SK-N-SH (cell line): ENCODE results near the gene PGM2L1. TPM values are rescaled to one million over a fixed set of nuclear protein-coding genes. Genes with fewer than 3 reads are reported as not detected.

Source experiments
- CTCF ChIA-PET: fragments of 300-600, 350-600 bp; formaldehyde crosslinking; extraction: SDS; loops from one replicate; lab custom pipeline; 2021; lab: Yijun Ruan, JAX
- POLR2A ChIA-PET: fragments of 350-600 bp; sonication (Branson Sonifier 250); formaldehyde crosslinking; extraction: SDS; loops from one replicate; lab custom pipeline; 2020; ENCODE audit warnings: antibody characterized with exemption, inconsistent platforms; lab: Yijun Ruan, JAX
- DNase-seq: peaks from one replicate; pipeline ENCODE4 v3.0.0; 2012
- H2AFZ ChIP-seq: fragments of 200-600 bp; sonication (generic); 2 replicates; pipeline ENCODE4 v1.8.1; 2016; ENCODE audit warnings: antibody characterized with exemption, mild to moderate bottlenecking, low read depth
- H3F3A ChIP-seq: fragments of 200-600 bp; sonication (generic); replicated peaks from 2 replicates; pipeline ENCODE3; 2016; ENCODE audit warnings: antibody characterized with exemption, mild to moderate bottlenecking; ENCODE audit not compliant: insufficient read depth
- H3K27ac ChIP-seq, 2 experiments: fragments of 200-500 bp in 1 of 2; fragments of 200-600 bp in 1 of 2; sonication (Bioruptor generic) in 1 of 2; sonication (generic), shearing (Covaris generic) in 1 of 2; 2 replicates each; pipeline versions ENCODE4 v1.5.1 to v1.6.1; 2014 to 2016; ENCODE audit warnings: low read depth in 2 of 2, inconsistent platforms in 1 of 2, low read length in 1 of 2, mild to moderate bottlenecking in 1 of 2, mixed read lengths in 1 of 2
- H3K27me3 ChIP-seq: fragments of 200-600 bp; sonication (generic), shearing (Covaris generic); 2 replicates; pipeline ENCODE4 v1.6.1; 2016; ENCODE audit warnings: mixed run types; ENCODE audit not compliant: insufficient read depth
- H3K36me3 ChIP-seq, 2 experiments: fragments of 200-500 bp in 1 of 2; fragments of 200-600 bp in 1 of 2; sonication (Bioruptor generic) in 1 of 2; sonication (generic) in 1 of 2; replicated peaks in 1 of 2; 2 replicates each; pipeline versions ENCODE3 to v1.5.1; 2014 to 2016; ENCODE audit warnings: low read length in 1 of 2, mild to moderate bottlenecking in 1 of 2; ENCODE audit not compliant: insufficient read depth in 2 of 2, control insufficient read depth in 1 of 2
- H3K4me1 ChIP-seq, 2 experiments: fragments of 200-500 bp in 1 of 2; fragments of 200-600 bp in 1 of 2; sonication (Bioruptor generic) in 1 of 2; sonication (generic), shearing (Covaris generic) in 1 of 2; 2 replicates each; pipeline versions ENCODE4 v1.5.1 to v1.6.1; 2014 to 2016; ENCODE audit warnings: low read depth in 1 of 2, low read length in 1 of 2, mixed run types in 1 of 2; ENCODE audit not compliant: insufficient read depth in 2 of 2, control insufficient read depth in 1 of 2
- H3K4me2 ChIP-seq: fragments of 200-600 bp; sonication (generic), shearing (Covaris generic); 2 replicates; pipeline ENCODE4 v1.6.1; 2017; ENCODE audit warnings: mixed run types
- H3K4me3 ChIP-seq, 2 experiments: fragments of 200-500 bp in 1 of 2; fragments of 200-600 bp in 1 of 2; sonication (Bioruptor generic) in 1 of 2; sonication (generic), shearing (Covaris generic) in 1 of 2; 2 replicates each; pipeline versions ENCODE4 v1.5.1 to v1.8.1; 2014 to 2016; ENCODE audit warnings: low read depth in 2 of 2, inconsistent platforms in 1 of 2, low read length in 1 of 2, mild to moderate bottlenecking in 1 of 2, mixed read lengths in 1 of 2, moderate library complexity in 1 of 2
- H3K79me2 ChIP-seq: fragments of 200-600 bp; sonication (generic); 2 replicates; pipeline ENCODE4 v1.8.1; 2017; ENCODE audit warnings: mild to moderate bottlenecking; ENCODE audit not compliant: insufficient read depth
- H3K9ac ChIP-seq: fragments of 200-600 bp; sonication (generic); 2 replicates; pipeline ENCODE4 v1.6.1; 2017; ENCODE audit warnings: mixed run types
- H3K9me2 ChIP-seq: fragments of 200-600 bp; sonication (generic); 2 replicates; pipeline ENCODE4 v1.6.1; 2017; ENCODE audit warnings: mixed run types
- H3K9me3 ChIP-seq: fragments of 200-600 bp; sonication (generic); 2 replicates; pipeline ENCODE4 v1.6.1; 2017; ENCODE audit warnings: mixed run types, mild to moderate bottlenecking, moderate library complexity
- H4K20me1 ChIP-seq: fragments of 200-600 bp; sonication (generic); 2 replicates; pipeline ENCODE4 v1.6.1; 2017; ENCODE audit warnings: mild to moderate bottlenecking, mixed run types; ENCODE audit not compliant: insufficient read depth
- CHD2 ChIP-seq: fragments of 150-350 bp; IDR thresholded peaks from 2 replicates; pipeline ENCODE4 v1.6.1; 2018; ENCODE audit warnings: low read length; ENCODE audit not compliant: partially characterized antibody
- ELF1 ChIP-seq: IDR thresholded peaks from 2 replicates; pipeline ENCODE4 v1.4.0; 2012
- EP300 ChIP-seq, 2 experiments: IDR thresholded peaks; 2 replicates each; pipeline versions ENCODE4 v1.4.0 to v1.6.1; 2012; ENCODE audit warnings: borderline replicate concordance in 1 of 2, low read depth in 1 of 2, low read length in 1 of 2
- EZH2phosphoT487 ChIP-seq: fragments of 200-600 bp; sonication (generic); IDR thresholded peaks from 2 replicates; pipeline ENCODE4 v1.6.1; 2017; ENCODE audit warnings: low read depth, mixed run types, mild to moderate bottlenecking, antibody characterized with exemption, moderate library complexity, borderline replicate concordance
- GABPA ChIP-seq: IDR thresholded peaks from 2 replicates; pipeline ENCODE4 v1.4.0; 2012; ENCODE audit warnings: low read depth, mild to moderate bottlenecking
- GATA2 ChIP-seq: sonication (generic); formaldehyde crosslinking; IDR thresholded peaks from 2 replicates; pipeline ENCODE4 v1.5.0; 2020; ENCODE audit warnings: mild to moderate bottlenecking, missing genetic modification reagents
- MAX ChIP-seq: IDR thresholded peaks from 2 replicates; pipeline ENCODE4 v1.4.0; 2012; ENCODE audit warnings: low read depth
- MXI1 ChIP-seq: IDR thresholded peaks from 2 replicates; pipeline ENCODE4 v1.6.1; 2012; ENCODE audit warnings: mild to moderate bottlenecking, low read depth, low read length, improper control_type of control experiment
- NFIC ChIP-seq: IDR thresholded peaks from 2 replicates; pipeline ENCODE4 v1.4.0; 2012; ENCODE audit warnings: borderline replicate concordance
- NRF1 ChIP-seq: IDR thresholded peaks from 2 replicates; pipeline ENCODE4 v1.6.1; 2012; ENCODE audit warnings: low read depth, mild to moderate bottlenecking, low read length
- PBX3 ChIP-seq: IDR thresholded peaks from 2 replicates; pipeline ENCODE4; 2012
- POLR2AphosphoS5 ChIP-seq: IDR thresholded peaks from 2 replicates; pipeline ENCODE4 v1.6.1; 2012; ENCODE audit warnings: low read depth, low read length
- RAD21 ChIP-seq: IDR thresholded peaks from 2 replicates; pipeline ENCODE4 v1.6.1; 2012; ENCODE audit warnings: mild to moderate bottlenecking, low read length
- RXRA ChIP-seq: IDR thresholded peaks from 2 replicates; pipeline ENCODE4 v1.4.0; 2012; ENCODE audit warnings: low read depth, mild to moderate bottlenecking, borderline replicate concordance
- SIN3A ChIP-seq: IDR thresholded peaks from 2 replicates; pipeline ENCODE4 v1.6.1; 2012; ENCODE audit warnings: low read depth, mild to moderate bottlenecking, low read length, moderate library complexity, borderline replicate concordance
- SMC3 ChIP-seq: IDR thresholded peaks from 2 replicates; pipeline ENCODE4 v1.6.1; 2012; ENCODE audit warnings: low read depth, low read length, improper control_type of control experiment
- TAF1 ChIP-seq: IDR thresholded peaks from 2 replicates; pipeline ENCODE4 v1.6.1; 2012; ENCODE audit warnings: low read depth, mild to moderate bottlenecking, low read length, moderate library complexity, borderline replicate concordance
- WGBS: methylation state at CpG from one replicate; pipeline ENCODE4 v1.1.6; 2017; ENCODE audit warnings: low lambda C conversion rate; 5-methylcytosine and 5-hydroxymethylcytosine counted together
- polyA plus RNA-seq, 3 experiments: library from polyadenylated mRNA; depleted of rRNA; stranded (reverse); fragments of >200 nt; gene quantifications; 2 replicates each; pipeline ENCODE4 v1.2.3, GENCODE V29; 2012
- TF ChIP-seq, protein P1 (sequence below): fragments of 150-350 bp; IDR thresholded peaks from 2 replicates; pipeline ENCODE4 v1.6.1; 2017; ENCODE audit warnings: antibody characterized with exemption, low read length, low read depth, borderline replicate concordance
- TF ChIP-seq, protein P2 (sequence below): fragments of 150-350 bp; IDR thresholded peaks from 2 replicates; pipeline ENCODE4 v1.6.1; 2016; ENCODE audit warnings: mild to moderate bottlenecking, low read depth, low read length
- TF ChIP-seq, protein P3 (sequence below): IDR thresholded peaks from 2 replicates; pipeline ENCODE4 v1.4.0; 2012; ENCODE audit warnings: low read depth, borderline replicate concordance
- TF ChIP-seq, protein P4 (sequence below): fragments of 200-600 bp; sonication (generic); IDR thresholded peaks from 2 replicates; pipeline ENCODE4 v1.6.1; 2017; ENCODE audit warnings: antibody characterized with exemption, mild to moderate bottlenecking, moderate library complexity
- TF ChIP-seq, protein P5 (sequence below): IDR thresholded peaks from 2 replicates; pipeline ENCODE4 v1.4.0; 2012; ENCODE audit warnings: low read depth, borderline replicate concordance

PGM2L1 gene
- 0.90 and 1.0 TPM in 2 replicates for polyA plus RNA-seq (2012; rRNA removed)
- 1.2 and 1.4 TPM in 2 replicates for polyA plus RNA-seq (2012; cell fraction: cytosol; rRNA removed)
- polyA plus RNA-seq (2012; cell fraction: nucleus; rRNA removed) = 1.4 and 1.6 TPM in 2 replicates

DNA sequence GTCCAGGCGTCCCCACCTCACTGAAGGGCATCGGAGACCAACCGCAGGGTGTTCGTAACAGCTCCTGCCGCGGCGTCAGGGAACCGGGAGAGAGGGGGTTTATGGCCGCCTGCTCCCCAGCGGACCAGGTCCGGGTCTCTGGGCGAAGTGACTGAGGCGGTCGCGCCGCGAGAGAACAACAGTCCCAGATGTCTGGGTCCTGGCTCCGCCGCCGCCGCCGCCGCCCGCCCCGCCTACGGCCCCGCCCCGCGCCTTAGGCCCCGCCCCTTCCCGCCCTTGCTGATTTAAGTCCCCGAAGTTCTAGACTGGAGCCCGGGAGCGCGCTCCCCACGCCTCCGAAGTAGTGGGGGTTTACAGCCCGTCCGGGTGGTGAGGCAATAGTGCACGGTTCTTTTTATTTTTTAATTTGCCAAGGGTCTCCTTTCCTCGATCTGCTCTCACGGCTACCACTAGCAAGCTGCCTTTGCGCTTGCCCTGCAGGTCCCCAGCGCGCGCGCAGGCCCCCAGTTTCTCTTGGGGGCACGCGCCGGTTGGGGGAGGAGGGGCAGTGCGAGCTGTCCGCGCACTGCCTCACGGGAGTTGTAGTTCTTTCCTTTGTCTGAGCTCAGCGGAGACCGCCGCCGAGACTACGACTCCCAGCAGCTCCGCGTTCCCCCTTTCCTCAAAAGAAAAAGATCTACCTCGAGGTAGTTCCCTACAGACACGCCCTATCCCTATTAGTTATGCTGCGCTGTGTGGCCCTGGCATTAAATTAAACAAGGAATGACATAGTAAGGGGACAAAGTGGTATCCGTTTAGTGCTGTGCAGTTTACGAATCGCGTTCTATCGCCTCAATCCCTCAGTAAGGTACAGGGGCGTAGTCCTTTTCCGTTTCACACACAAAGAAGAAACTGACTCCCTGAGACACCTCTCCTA, at the start of gene PGM2L1:
Gene PGM2L1 (minus strand): TSS at position 190 of the 916 bp plus-strand sequence. CDS start 272 bp downstream, outside the sequence.
- peak; percentile 93 for DNase-seq
- no peaks in the 10 kb centered on the region for H4K20me1 ChIP-seq
- H3K79me2 ChIP-seq = peaks cover 28% of the 10 kb centered on the region
- H3F3A ChIP-seq = peaks cover 4% of the 10 kb centered on the region
- ChIA-PET POLR2A (interaction anchor here (0.6 to 1.7 kb wide), 10 partner anchors 9 to 532 kb away, joined by 3 to 8 read pairs (median 3); partner anchors contain the start of gene LIPT2), CTCF (interaction anchor here (1.0 to 3.3 kb wide), 10 partner anchors 9 to 133 kb away, joined by 3 to 33 read pairs (median 4); no protein-coding TSS in a partner anchor)
- under 1% methylated on average over 37 of the region's 71 CpGs for WGBS
- H3K27ac ChIP-seq = peak within 1 kb of the TSS; percentile 67 to 94
- peak within 1 kb of the TSS; percentile 74 for H3K9ac ChIP-seq
- no peaks in the 10 kb centered on the region for H3K27me3 ChIP-seq
- H3K9me2 ChIP-seq = no peaks in the 10 kb centered on the region
- H3K4me3 ChIP-seq = peak within 1 kb of the TSS; percentile 80 to 99
- no peaks in the 10 kb centered on the region for H3K9me3 ChIP-seq
- peak within 1 kb of the TSS; percentile 82 for H3K4me2 ChIP-seq
- H3K36me3 ChIP-seq = no peaks in the 10 kb centered on the region
- H3K4me1 ChIP-seq = peaks cover 2 to 6% of the 10 kb centered on the region in 2 experiments; a peak in 3 of 4 replicates
- peak within 1 kb of the TSS; percentile 96 for H2AFZ ChIP-seq
- TF ChIP-seq GATA2 (CRISPR knock-in tag) (no peak), PBX3 (peak; percentile 16; the same call in 1 of the 2 replicates), RXRA (no peak), NRF1 (peak; percentile 60), RAD21 (no peak), MAX (peak; percentile 91), EP300 (IDR thresholded peaks at IDR 0.05; ENCODE audit: borderline replicate concordance in 1 of 2, low read depth in 1 of 2, low read length in 1 of 2) (no peak), TAF1 (peak; percentile 52), NFIC (no peak), POLR2AphosphoS5 (peak; percentile 61), SMC3 (no peak), CHD2 (peak; percentile 90), SIN3A (peak; percentile 49; the same call in 1 of the 2 replicates), MXI1 (peak; percentile 76; the same call in 1 of the 2 replicates), GABPA (no peak; the same call in 1 of the 2 replicates), EZH2phosphoT487 (no peak), ELF1 (peak; percentile 70)
- TF ChIP-seq, protein P1, sequence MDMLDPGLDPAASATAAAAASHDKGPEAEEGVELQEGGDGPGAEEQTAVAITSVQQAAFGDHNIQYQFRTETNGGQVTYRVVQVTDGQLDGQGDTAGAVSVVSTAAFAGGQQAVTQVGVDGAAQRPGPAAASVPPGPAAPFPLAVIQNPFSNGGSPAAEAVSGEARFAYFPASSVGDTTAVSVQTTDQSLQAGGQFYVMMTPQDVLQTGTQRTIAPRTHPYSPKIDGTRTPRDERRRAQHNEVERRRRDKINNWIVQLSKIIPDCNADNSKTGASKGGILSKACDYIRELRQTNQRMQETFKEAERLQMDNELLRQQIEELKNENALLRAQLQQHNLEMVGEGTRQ = 0 out of 2 replicates have a peak, but pooled peaks have one; percentile 13
- TF ChIP-seq, protein P2, sequence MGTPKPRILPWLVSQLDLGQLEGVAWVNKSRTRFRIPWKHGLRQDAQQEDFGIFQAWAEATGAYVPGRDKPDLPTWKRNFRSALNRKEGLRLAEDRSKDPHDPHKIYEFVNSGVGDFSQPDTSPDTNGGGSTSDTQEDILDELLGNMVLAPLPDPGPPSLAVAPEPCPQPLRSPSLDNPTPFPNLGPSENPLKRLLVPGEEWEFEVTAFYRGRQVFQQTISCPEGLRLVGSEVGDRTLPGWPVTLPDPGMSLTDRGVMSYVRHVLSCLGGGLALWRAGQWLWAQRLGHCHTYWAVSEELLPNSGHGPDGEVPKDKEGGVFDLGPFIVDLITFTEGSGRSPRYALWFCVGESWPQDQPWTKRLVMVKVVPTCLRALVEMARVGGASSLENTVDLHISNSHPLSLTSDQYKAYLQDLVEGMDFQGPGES = no peak
- TF ChIP-seq, protein P3, sequence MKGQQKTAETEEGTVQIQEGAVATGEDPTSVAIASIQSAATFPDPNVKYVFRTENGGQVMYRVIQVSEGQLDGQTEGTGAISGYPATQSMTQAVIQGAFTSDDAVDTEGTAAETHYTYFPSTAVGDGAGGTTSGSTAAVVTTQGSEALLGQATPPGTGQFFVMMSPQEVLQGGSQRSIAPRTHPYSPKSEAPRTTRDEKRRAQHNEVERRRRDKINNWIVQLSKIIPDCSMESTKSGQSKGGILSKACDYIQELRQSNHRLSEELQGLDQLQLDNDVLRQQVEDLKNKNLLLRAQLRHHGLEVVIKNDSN = no peak; the same call in 1 of the 2 replicates
- TF ChIP-seq, protein P4, sequence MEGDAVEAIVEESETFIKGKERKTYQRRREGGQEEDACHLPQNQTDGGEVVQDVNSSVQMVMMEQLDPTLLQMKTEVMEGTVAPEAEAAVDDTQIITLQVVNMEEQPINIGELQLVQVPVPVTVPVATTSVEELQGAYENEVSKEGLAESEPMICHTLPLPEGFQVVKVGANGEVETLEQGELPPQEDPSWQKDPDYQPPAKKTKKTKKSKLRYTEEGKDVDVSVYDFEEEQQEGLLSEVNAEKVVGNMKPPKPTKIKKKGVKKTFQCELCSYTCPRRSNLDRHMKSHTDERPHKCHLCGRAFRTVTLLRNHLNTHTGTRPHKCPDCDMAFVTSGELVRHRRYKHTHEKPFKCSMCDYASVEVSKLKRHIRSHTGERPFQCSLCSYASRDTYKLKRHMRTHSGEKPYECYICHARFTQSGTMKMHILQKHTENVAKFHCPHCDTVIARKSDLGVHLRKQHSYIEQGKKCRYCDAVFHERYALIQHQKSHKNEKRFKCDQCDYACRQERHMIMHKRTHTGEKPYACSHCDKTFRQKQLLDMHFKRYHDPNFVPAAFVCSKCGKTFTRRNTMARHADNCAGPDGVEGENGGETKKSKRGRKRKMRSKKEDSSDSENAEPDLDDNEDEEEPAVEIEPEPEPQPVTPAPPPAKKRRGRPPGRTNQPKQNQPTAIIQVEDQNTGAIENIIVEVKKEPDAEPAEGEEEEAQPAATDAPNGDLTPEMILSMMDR = no peak
- TF ChIP-seq, protein P5, sequence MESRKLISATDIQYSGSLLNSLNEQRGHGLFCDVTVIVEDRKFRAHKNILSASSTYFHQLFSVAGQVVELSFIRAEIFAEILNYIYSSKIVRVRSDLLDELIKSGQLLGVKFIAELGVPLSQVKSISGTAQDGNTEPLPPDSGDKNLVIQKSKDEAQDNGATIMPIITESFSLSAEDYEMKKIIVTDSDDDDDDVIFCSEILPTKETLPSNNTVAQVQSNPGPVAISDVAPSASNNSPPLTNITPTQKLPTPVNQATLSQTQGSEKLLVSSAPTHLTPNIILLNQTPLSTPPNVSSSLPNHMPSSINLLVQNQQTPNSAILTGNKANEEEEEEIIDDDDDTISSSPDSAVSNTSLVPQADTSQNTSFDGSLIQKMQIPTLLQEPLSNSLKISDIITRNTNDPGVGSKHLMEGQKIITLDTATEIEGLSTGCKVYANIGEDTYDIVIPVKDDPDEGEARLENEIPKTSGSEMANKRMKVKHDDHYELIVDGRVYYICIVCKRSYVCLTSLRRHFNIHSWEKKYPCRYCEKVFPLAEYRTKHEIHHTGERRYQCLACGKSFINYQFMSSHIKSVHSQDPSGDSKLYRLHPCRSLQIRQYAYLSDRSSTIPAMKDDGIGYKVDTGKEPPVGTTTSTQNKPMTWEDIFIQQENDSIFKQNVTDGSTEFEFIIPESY = no peak
